ENCODE results near the gene CSF3R.
"Not testable (repeated sequence)": the region's sequence is repeated elsewhere in the genome, so short reads cannot be mapped to it uniquely, and the experiment has no call there.

CSF3R gene

DNA sequence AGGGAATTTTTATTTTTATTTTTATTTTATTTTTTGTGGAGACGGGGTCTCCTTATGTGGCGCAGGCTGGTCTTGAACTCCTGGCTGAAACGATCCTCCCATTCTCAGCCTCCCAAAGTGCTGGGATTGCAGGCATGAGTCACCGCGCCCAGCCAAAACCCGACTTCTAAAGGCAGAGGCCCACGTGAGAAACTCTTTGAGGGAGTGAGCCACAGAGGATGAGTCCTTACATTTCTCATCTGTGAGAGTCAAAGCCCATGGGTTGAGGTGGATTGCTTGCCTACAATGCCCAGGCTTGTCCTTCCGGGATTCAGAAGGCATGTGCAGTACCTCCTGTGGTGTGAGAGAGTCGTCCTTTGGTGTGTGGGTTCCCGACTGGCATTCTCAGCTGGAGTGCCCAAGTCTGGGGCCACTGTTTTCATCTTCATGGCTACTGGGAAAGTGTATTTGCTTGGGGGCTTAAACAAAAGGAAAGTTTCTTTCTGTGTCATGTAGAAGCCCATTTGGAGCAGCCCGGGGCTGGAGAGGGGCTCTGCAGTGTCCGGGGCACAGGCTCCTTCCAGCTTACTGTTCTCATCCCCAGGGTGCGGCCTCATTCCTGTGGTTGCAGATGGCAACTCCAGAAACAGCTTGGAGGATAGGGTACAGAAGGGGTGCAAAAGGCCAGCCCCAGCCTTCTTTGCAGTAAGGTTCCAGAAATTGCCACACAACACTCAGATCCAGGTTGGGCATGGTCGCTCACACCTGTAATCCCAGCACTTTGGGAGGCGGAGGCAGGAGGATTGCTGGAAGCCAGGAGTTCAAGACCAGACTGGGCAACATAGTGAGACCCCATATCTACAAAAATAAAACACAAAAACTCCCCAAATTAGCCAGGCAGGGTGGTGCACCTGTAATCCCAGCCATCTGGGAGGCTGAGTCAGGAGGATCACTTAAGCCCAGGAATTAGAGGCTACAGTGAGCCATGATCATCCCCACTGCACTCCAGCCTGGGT, 29.4 kb upstream of the CSF3R start:
- no peak overlapping the region for H3K27ac ChIP-seq
- TF ChIP-seq CTCF (conservative IDR thresholded peaks at IDR 0.05): no peak

DNA sequence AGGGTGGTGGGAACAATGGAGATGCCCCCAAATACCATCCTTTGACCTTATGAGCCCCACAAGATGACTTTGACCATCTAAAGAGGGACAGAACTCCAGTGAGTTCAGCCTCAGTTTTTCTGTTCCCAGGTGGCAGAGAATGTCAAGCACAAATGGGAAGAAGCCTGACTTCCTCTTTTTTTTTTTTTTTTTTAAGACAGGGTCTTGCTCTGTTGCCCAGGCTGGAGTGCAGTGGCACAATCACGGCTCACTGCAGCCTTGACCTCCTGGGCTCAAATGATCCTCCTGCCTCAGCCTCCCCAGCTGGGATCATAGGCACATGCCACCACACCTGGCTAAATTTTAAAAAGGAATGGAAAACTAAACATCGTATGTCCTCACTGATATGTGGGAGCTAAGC, 28.5 kb upstream of the CSF3R start:
- H3K27ac ChIP-seq: not testable (repeated sequence)

DNA sequence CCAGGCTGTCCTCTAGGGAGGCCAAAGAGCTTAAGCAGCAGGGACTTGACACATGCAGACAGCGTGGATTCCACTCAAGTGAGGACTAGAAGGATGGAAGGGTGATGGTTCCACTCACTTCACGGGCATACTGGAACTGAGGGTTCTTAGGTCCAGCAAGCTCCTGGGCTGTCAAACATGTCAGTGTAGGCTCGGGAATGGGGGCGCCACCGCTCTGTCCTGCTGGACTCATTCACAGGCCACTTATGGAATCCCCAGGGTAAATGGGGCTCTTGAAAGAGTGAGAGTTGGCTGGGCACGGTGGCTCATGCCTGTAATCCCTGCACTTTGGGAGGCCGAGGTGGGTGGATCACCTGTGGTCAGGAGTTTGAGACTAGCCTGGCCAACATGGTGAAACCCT, 27.7 kb upstream of the CSF3R start:
- no peak for TF ChIP-seq CTCF (conservative IDR thresholded peaks at IDR 0.05)
- H3K27ac ChIP-seq: no peak overlapping the region

DNA sequence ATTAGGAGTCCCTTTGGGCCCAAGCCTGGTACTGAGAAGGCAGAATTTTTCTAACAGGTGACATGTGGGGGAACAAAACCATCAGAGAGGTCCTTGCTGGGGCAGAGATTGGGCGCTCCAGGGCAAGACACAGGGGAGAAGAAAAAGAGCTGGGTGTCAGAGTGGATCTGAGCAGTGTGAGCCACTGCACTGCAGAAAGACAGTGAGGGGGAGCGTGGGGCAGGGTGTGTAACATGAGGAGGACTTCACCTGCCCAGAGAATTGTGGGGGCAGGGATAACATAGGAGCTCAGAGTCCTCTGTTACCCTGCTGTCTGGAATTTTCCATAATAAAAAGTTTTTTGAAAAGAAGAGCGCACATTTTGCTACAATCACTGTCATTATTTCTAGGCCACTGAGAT, 25.5 kb upstream of the CSF3R start:
- H3K27ac ChIP-seq: no peak overlapping the region
- TF ChIP-seq CTCF (conservative IDR thresholded peaks at IDR 0.05): no peak

- no peak overlapping the region for H3K27ac ChIP-seq
- no peak for TF ChIP-seq CTCF (conservative IDR thresholded peaks at IDR 0.05)
Observed at GRCh38 chr1:36506276-36506920, 23.7 kb upstream of the CSF3R start.

- TF ChIP-seq CTCF (conservative IDR thresholded peaks at IDR 0.05): no peak
- no peak overlapping the region for H3K27ac ChIP-seq
Observed at GRCh38 chr1:36503733-36504132, 21.0 kb upstream of the CSF3R start.

DNA sequence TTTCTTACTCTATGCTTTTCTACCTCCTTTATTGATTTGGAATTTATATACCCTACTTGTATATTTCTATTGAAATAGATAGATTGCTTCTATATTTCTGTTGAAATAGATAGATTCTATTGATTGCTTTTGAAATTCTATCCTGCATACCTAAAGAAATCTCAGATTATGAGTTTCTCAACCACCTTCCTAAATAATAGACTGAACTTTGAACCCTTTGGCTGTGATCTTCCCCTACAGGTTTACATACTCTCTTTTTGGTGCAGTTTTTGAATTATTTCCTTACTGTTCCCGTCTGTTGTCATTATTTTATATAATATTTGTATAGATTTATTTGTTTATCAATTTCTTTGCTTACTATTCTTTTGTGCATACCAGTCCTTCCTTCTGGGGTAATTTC, 20.4 kb upstream of the CSF3R start:
- H3K27ac ChIP-seq: no peak overlapping the region
- TF ChIP-seq CTCF (conservative IDR thresholded peaks at IDR 0.05): no peak

GRCh38 chr1:36502616-36503015, 19.9 kb upstream of the CSF3R start:
- no peak for TF ChIP-seq CTCF (conservative IDR thresholded peaks at IDR 0.05)
- H3K27ac ChIP-seq: no peak overlapping the region

DNA sequence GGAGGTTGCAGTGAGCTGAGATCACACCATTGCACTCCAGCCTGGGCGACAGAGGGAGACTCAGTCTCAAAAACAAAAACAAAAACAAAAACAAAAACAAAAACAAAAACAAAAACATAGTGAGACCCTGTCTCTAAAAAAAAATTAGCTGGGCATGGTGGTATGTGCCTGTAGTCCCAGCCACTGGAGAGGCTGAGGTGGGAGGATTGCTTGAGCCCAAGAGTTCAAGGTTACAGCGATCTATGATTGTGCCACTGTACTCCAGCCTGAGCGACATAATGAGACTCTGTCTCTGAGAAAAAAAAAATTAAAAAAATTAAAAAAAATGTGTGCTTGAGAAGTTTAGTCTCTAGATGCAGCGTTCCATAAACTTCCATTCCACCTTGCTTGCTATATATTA, 19.2 kb upstream of the CSF3R start:
- not testable (repeated sequence) for H3K27ac ChIP-seq
